Mucosa of descending colon (tissue), 3 donors: ENCODE measurements around the gene RPL3. TPM values are rescaled to one million over a fixed set of nuclear protein-coding genes. Genes with fewer than 3 reads are reported as not detected.
"Not testable (repeated sequence)": the region's sequence is repeated elsewhere in the genome, so short reads cannot be mapped to it uniquely, and the experiment has no call there.

Experiments
- ATAC-seq: fragments of 200-7000 bp; cut with Tn5 transposase; one replicate; pipeline ENCODE4 v1.9.1; 2020; ENCODE audit warnings: mild to moderate bottlenecking, moderate library complexity
- DNase-seq, 3 donors: peaks; one replicate each; pipeline ENCODE4 v3.0.0-alpha.2; 2020
- H3K36me3 ChIP-seq: fragments of 200-600 bp; one replicate; pipeline ENCODE4 v1.8.0; 2021; ENCODE audit warnings: low read depth, mild to moderate bottlenecking
- H3K4me1 ChIP-seq: fragments of 200-600 bp; one replicate; pipeline ENCODE4 v1.8.0; 2021; ENCODE audit warnings: low read depth, mild to moderate bottlenecking
- H3K4me3 ChIP-seq: fragments of 200-600 bp; one replicate; pipeline ENCODE4 v1.8.0; 2021; ENCODE audit warnings: mild to moderate bottlenecking
- H3K9me3 ChIP-seq: fragments of 200-600 bp; one replicate; pipeline ENCODE4 v1.8.0; 2021; ENCODE audit warnings: mild to moderate bottlenecking
- CTCF ChIP-seq: fragments of 200-600 bp; IDR thresholded peaks from one replicate; pipeline ENCODE4 v1.8.0; 2022; ENCODE audit warnings: antibody characterized with exemption, mild to moderate bottlenecking
- intact Hi-C, 2 donors: fragments of 100-400 bp; cut with DNase I in 1 of 2; cut with micrococcal nuclease in 1 of 2; formaldehyde crosslinking; loops; one replicate each; pipeline versions ENCODE4 v1.11.0 to v1.11.1; 2022; cut with DNase I, micrococcal nuclease
- total RNA-seq, 3 donors: library from RNA; stranded (reverse); fragmentation: NEBNext Ultra II Directional in 2 of 3; extraction: Animal tissue kit (Norgen Biotek cat#: 25700) in 2 of 3; gene quantifications; one replicate each; pipeline versions ENCODE4 v1.2.1 to v1.2.4, GENCODE V29; 2021 to 2023
- donor health status: DM: no; HTN: no; CAD: no; lungs with moderate emphysema.
- donor health status: DM: no; HTN: no; CAD: no.
- donor health status: DM: no; HTN: yes; CAD: no.

RPL3 gene
- total RNA-seq, 3 donors from 2014 or later: 1,561 to 1,749 (median 1,709) TPM

- H3K4me3 ChIP-seq: no peak overlapping the region
- no peaks in the 10 kb centered on the region for H3K9me3 ChIP-seq
- peak in 2 of 3 donors; percentile 52 to 75 for DNase-seq
- peak; percentile 82 for ATAC-seq
- no peaks in the 10 kb centered on the region for H3K4me1 ChIP-seq
- TF ChIP-seq CTCF: peak; percentile 53
- no peaks in the 10 kb centered on the region for H3K36me3 ChIP-seq
- intact Hi-C loops: no loop called here
Observed at GRCh38 chr22:39343259-39344045, 24.0 kb upstream of the RPL3 start.

GRCh38 chr22:39341179-39341578 lies 21.8 kb upstream of the RPL3 start:
- no peak for TF ChIP-seq CTCF
- no peak for ATAC-seq
- Histone ChIP-seq H3K4me1 (no peaks in the 10 kb centered on the region), H3K9me3 (no peaks in the 10 kb centered on the region), H3K4me3 (no peak overlapping the region), H3K36me3 (no peaks in the 10 kb centered on the region)
- intact Hi-C loops: no loop called here
- no peak for DNase-seq

- H3K36me3 ChIP-seq, ATAC-seq, intact Hi-C loops, H3K4me1 ChIP-seq, H3K9me3 ChIP-seq, H3K4me3 ChIP-seq, DNase-seq: not testable (repeated sequence)
Observed at GRCh38 chr22:39339775-39340174, 20.4 kb upstream of the RPL3 start.

GRCh38 chr22:39336411-39336810 lies 17.0 kb upstream of the RPL3 start:
- Histone ChIP-seq H3K4me1 (no peaks in the 10 kb centered on the region), H3K36me3 (no peaks in the 10 kb centered on the region), H3K4me3 (no peak overlapping the region), H3K9me3 (no peaks in the 10 kb centered on the region)
- TF ChIP-seq CTCF: no peak
- intact Hi-C loops: no loop called here
- ATAC-seq (no peak), DNase-seq (no peak)

- no peak for TF ChIP-seq CTCF
- intact Hi-C loops: no loop called here
- DNase-seq (no peak), ATAC-seq (peak; percentile 67)
- Histone ChIP-seq H3K4me1 (no peaks in the 10 kb centered on the region), H3K9me3 (no peaks in the 10 kb centered on the region), H3K4me3 (no peak overlapping the region), H3K36me3 (no peaks in the 10 kb centered on the region)
Observed at GRCh38 chr22:39332441-39333064, 13.1 kb upstream of the RPL3 start.

- H3K9me3 ChIP-seq, H3K36me3 ChIP-seq, DNase-seq, H3K4me3 ChIP-seq, H3K4me1 ChIP-seq, ATAC-seq, intact Hi-C loops: not testable (repeated sequence)
Observed at GRCh38 chr22:39330553-39330952, 11.1 kb upstream of the RPL3 start.
